Breast epithelium (tissue), 4 donors: ENCODE data around the gene TBC1D10A. TPM values are rescaled to one million over a fixed set of nuclear protein-coding genes. Genes with fewer than 3 reads are reported as not detected.

Source experiments
- DNase-seq, 2 donors: peaks; one replicate each; pipeline ENCODE4 v3.0.0-alpha.2; 2019; ENCODE audit warnings: low spot score in 2 of 2
- H3K27ac ChIP-seq, 2 donors: fragments of 200-600 bp; sonication (generic) in 1 of 2; one replicate each; pipeline ENCODE4 v1.5.1; 2016 to 2019; ENCODE audit warnings: mild to moderate bottlenecking in 1 of 2
- H3K27me3 ChIP-seq, 2 donors: fragments of 200-600 bp; sonication (generic) in 1 of 2; one replicate each; pipeline versions ENCODE4 v1.5.1 to v1.6.0; 2017 to 2019; ENCODE audit warnings: control low read depth in 1 of 2, mild to moderate bottlenecking in 1 of 2
- H3K36me3 ChIP-seq: fragments of 200-600 bp; one replicate; pipeline ENCODE4 v1.5.1; 2019
- H3K4me1 ChIP-seq, 2 donors: fragments of 200-600 bp; sonication (generic); one replicate each; pipeline ENCODE4 v1.5.1; 2016 to 2019; ENCODE audit warnings: control low read depth in 1 of 2
- H3K4me3 ChIP-seq, 3 donors: fragments of 200-600 bp; sonication (generic); 1 replicate in 2 of 3; 2 replicates in 1 of 3; pipeline ENCODE4 v1.5.1; 2016 to 2019; ENCODE audit warnings: mild to moderate bottlenecking in 3 of 3, moderate library complexity in 2 of 3
- H3K9me3 ChIP-seq, 2 donors: fragments of 200-600 bp; sonication (generic) in 1 of 2; one replicate each; pipeline ENCODE4 v1.5.1; 2016 to 2019; ENCODE audit warnings: control low read depth in 1 of 2
- POLR2A ChIP-seq: fragments of 450-650 bp; IDR thresholded peaks from one replicate; pipeline ENCODE4 v1.6.1; 2016; ENCODE audit warnings: antibody characterized with exemption, mild to moderate bottlenecking, moderate library complexity
- POLR2AphosphoS5 ChIP-seq, 3 donors: sonication (generic); formaldehyde crosslinking; IDR thresholded peaks; one replicate each; pipeline ENCODE4 v1.6.1; 2017; ENCODE audit warnings: antibody characterized with exemption in 3 of 3
- intact Hi-C: fragments of 100-400 bp; cut with DNase I; formaldehyde crosslinking; loops from one replicate; pipeline ENCODE4 v1.15.1; 2023; ENCODE audit warnings: low total_unique reads
- total RNA-seq, 3 donors: library from RNA; depleted of rRNA; stranded (reverse); fragments of >200 nt; gene quantifications; one replicate each; pipeline ENCODE4 v1.1.0, GENCODE V29; 2016
- TF ChIP-seq, protein P1 (sequence below), 3 donors: fragments of 450-650 bp; IDR thresholded peaks; one replicate each; pipeline ENCODE4 v1.5.1; 2016 to 2017; ENCODE audit warnings: antibody characterized with exemption in 3 of 3, mild to moderate bottlenecking in 3 of 3, moderate library complexity in 3 of 3

Gene TBC1D10A
- total RNA-seq, 3 donors from 2014 or later, result 25.0 to 50.1 (median 32.4) TPM

DNA sequence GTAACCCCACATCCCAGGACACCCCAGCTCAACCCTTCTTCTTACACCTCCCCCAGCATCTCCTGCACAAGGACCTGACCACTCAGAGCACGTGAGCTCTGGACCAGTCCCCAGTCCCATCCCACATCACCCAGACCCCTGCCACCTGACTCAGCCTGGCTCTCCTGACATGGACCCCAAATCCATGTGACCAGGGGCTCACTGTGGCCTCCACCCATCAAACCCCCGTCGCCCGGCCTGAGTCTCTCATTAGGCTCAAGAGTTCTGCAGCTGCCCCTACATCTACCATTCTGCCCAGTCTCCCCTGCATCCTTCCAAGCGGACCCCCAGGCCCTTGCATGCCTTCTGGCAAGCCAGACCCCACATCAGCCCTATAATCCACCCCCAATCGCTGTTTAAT lies 78.3 kb downstream of the TBC1D10A start:
- no peaks in the 10 kb centered on the region for H3K9me3 ChIP-seq
- intact Hi-C loops, result no loop called here
- peak overlapping the region in 1 of 2 donors; percentile 48 for H3K27ac ChIP-seq
- H3K36me3 ChIP-seq, result no peaks in the 10 kb centered on the region
- peak overlapping the region in 2 of 3 donors; percentile 14 to 31 for H3K4me3 ChIP-seq
- TF ChIP-seq POLR2AphosphoS5 (IDR thresholded peaks at IDR 0.05) (no peak), POLR2A (no peak)
- TF ChIP-seq, protein P1, sequence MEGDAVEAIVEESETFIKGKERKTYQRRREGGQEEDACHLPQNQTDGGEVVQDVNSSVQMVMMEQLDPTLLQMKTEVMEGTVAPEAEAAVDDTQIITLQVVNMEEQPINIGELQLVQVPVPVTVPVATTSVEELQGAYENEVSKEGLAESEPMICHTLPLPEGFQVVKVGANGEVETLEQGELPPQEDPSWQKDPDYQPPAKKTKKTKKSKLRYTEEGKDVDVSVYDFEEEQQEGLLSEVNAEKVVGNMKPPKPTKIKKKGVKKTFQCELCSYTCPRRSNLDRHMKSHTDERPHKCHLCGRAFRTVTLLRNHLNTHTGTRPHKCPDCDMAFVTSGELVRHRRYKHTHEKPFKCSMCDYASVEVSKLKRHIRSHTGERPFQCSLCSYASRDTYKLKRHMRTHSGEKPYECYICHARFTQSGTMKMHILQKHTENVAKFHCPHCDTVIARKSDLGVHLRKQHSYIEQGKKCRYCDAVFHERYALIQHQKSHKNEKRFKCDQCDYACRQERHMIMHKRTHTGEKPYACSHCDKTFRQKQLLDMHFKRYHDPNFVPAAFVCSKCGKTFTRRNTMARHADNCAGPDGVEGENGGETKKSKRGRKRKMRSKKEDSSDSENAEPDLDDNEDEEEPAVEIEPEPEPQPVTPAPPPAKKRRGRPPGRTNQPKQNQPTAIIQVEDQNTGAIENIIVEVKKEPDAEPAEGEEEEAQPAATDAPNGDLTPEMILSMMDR (IDR thresholded peaks at IDR 0.05), result no peak
- H3K4me1 ChIP-seq, result peaks cover 0 to 9% of the 10 kb centered on the region in 2 donors
- no peaks in the 10 kb centered on the region for H3K27me3 ChIP-seq
- DNase-seq, result no peak

DNA sequence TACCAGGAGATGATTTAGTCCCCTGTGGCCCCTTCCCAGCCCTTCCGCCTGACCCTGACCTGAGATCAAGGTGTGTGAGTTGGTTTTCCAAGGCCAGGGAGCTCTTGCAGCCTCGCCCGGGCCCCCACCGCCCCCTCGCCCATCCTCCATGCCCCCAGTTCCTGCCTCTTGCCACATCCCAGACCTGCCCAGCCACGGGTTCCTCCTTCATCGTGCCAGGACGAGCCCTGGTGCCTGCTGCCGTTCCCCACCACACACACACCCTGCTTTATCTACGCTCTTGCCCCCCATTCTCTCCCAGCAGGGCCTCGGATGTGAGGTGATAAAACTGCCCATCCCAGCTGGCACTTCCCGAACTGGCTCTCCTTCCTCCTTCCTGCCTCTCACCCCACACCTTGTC lies 78.8 kb downstream of the TBC1D10A start:
- no peak for DNase-seq
- Histone ChIP-seq H3K27ac (no peak overlapping the region), H3K4me1 (peaks cover 0 to 9% of the 10 kb centered on the region in 2 donors), H3K27me3 (no peaks in the 10 kb centered on the region), H3K4me3 (no peak overlapping the region), H3K36me3 (no peaks in the 10 kb centered on the region), H3K9me3 (no peaks in the 10 kb centered on the region)
- TF ChIP-seq POLR2AphosphoS5 (IDR thresholded peaks at IDR 0.05) (no peak), POLR2A (no peak)
- TF ChIP-seq, protein P1 (IDR thresholded peaks at IDR 0.05), result no peak
- intact Hi-C loops, result no loop called here

DNA sequence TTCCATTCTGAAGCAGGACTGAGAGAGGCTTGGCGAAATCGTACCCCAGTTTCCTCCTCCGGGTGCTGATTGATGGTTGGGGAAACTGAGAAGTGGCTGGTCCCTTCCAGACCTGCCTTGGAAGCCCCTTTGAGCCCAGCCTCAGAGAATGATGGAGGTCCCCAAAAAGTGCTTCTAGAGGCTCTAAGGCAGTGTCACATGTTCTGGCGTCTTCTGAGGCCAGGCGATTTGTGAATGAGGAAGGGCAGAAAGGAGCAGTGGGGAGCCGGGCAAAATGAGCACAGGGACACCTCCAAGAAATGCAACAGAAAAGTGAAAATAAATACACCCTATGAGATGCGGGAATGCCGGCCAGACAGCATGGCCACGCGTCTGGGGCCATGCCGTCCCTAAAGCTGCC lies 79.2 kb downstream of the TBC1D10A start:
- Histone ChIP-seq H3K4me1 (peaks cover 0 to 9% of the 10 kb centered on the region in 2 donors), H3K36me3 (no peaks in the 10 kb centered on the region), H3K4me3 (peak overlapping the region in 1 of 3 donors; percentile 77), H3K9me3 (no peaks in the 10 kb centered on the region), H3K27ac (no peak overlapping the region), H3K27me3 (no peaks in the 10 kb centered on the region)
- TF ChIP-seq POLR2AphosphoS5 (IDR thresholded peaks at IDR 0.05), result no peak
- TF ChIP-seq, protein P1 (IDR thresholded peaks at IDR 0.05), result no peak
- TF ChIP-seq POLR2A, result no peak
- no peak for DNase-seq
- intact Hi-C loops, result no loop called here

DNA sequence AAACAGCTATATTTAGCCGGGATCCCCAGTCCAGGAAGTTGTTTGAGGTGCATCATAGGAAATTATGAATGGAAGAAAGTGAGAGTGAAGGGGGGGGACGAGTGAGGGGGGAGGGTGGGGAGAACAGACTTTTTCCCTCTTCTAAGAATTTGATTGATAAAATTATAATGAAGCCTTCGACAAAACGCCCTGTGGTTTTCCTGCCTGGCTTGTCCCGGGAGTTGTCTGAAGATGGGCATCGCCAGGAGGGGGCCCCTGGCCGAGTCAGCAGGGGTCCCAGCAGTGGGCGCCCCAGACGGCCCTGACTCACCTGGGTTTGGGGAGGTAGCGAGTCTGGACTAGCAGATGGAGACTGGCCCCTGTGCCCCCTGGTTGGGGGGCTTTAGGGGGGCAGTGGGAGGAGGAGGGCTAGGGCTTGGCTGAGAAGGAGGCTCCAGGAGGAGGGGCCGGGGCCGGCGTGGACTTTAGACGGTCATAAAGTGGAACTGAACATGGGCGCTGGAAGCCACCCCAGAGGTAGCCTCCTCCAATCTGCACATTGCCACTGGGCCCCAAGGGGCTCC lies 79.8 kb downstream of the TBC1D10A start:
- H3K4me1 ChIP-seq, result peaks cover 0 to 9% of the 10 kb centered on the region in 2 donors
- intact Hi-C loops, result no loop called here
- no peak for DNase-seq
- no peaks in the 10 kb centered on the region for H3K9me3 ChIP-seq
- no peaks in the 10 kb centered on the region for H3K27me3 ChIP-seq
- no peak overlapping the region for H3K27ac ChIP-seq
- H3K4me3 ChIP-seq, result peak overlapping the region; percentile 38 to 77 (median 59)
- TF ChIP-seq POLR2AphosphoS5 (IDR thresholded peaks at IDR 0.05) (no peak), POLR2A (no peak)
- TF ChIP-seq, protein P1 (IDR thresholded peaks at IDR 0.05), result no peak
- H3K36me3 ChIP-seq, result no peaks in the 10 kb centered on the region

DNA sequence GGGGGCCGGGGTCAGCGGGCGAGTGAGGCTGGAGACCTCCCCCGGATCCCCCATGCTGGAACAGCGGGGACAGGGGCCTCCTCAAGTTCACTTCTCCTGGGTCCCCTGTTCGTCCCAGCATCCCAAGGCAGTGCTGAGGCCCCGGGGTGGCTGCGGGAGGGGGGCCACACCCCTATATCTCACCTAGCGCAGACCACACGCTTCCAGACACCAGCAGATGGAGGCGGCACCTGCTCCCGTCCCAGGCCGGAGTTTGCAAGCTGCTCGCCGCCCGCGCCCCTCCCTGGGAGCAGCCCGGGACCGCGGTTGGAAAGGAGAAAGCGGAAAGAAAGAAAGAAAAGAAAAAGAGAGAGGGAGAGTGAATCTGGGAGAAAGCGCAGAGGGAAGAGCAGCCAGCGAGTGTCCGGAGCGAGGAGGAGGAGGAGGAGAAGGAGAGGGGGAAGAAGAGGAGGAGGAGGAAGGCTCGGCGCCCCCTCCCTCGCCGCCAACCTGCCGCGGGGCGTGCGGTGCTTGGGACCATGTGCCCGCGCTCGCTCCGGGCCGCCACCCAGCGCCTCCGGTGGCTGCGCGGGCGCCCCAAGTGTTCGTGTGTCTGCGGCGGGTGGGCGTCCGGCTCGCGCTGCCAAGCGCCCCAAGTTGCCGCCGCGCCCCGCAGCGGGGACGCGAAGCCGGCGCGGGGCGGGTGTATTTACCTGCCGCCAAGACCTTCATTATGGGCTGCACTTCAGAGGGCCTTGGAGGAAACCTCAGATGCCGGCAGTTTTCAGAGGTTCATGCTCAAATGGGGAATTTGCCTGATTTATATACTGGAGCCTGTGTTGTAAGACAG lies 80.5 kb downstream of the TBC1D10A start, which contains the start of gene LIF:
LIF (minus strand) TSS at position 775 of the 829 bp plus-strand sequence; CDS start at position 711, 64 bp downstream.
- H3K4me3 ChIP-seq, result peak within 1 kb of the TSS; percentile 38 to 77 (median 59)
- TF ChIP-seq POLR2AphosphoS5 (IDR thresholded peaks at IDR 0.05), result no peak
- TF ChIP-seq, protein P1 (IDR thresholded peaks at IDR 0.05), result no peak
- no peak for TF ChIP-seq POLR2A
- no peaks in the 10 kb centered on the region for H3K36me3 ChIP-seq
- H3K27ac ChIP-seq, result peak within 1 kb of the TSS; percentile 34 to 60
- H3K27me3 ChIP-seq, result no peaks in the 10 kb centered on the region
- H3K4me1 ChIP-seq, result peaks cover 0 to 9% of the 10 kb centered on the region in 2 donors
- no peak for DNase-seq
- intact Hi-C loops, result no loop called here
- no peaks in the 10 kb centered on the region for H3K9me3 ChIP-seq
